Astrocyte (in vitro differentiated cells and primary cell): ENCODE measurements around the gene CATSPERZ. TPM values are rescaled to one million over a fixed set of nuclear protein-coding genes. Genes with fewer than 3 reads are reported as not detected.
"Not testable (repeated sequence)": the region's sequence is repeated elsewhere in the genome, so short reads cannot be mapped to it uniquely, and the experiment has no call there.

Source experiments
- DNase-seq: peaks from one replicate; pipeline ENCODE4 v3.0.0-alpha.2; 2010; ENCODE audit warnings: low read depth
- FAIRE-seq: peaks from 2 replicates; lab custom pipeline; 2011; peaks lifted over from hg19 to GRCh38; lab: Jason Lieb, UNC
- H2AFZ ChIP-seq: 2 replicates; pipeline ENCODE4 v1.6.0; 2012; ENCODE audit warnings: low read depth, low read length, inconsistent platforms
- H3K27ac ChIP-seq: 2 replicates; pipeline ENCODE4 v1.5.1; 2011; ENCODE audit warnings: low read depth, low read length, inconsistent platforms
- H3K27me3 ChIP-seq: 2 replicates; pipeline ENCODE4 v1.6.0; 2011; ENCODE audit warnings: low read length, inconsistent platforms; ENCODE audit not compliant: insufficient read depth
- H3K36me3 ChIP-seq: 2 replicates; pipeline ENCODE4 v1.5.1; 2011; ENCODE audit warnings: low read length, inconsistent platforms; ENCODE audit not compliant: insufficient read depth
- H3K4me1 ChIP-seq: 2 replicates; pipeline ENCODE4 v1.5.1; 2011; ENCODE audit warnings: low read length, inconsistent platforms; ENCODE audit not compliant: insufficient read depth
- H3K4me2 ChIP-seq: 2 replicates; pipeline ENCODE4 v1.6.0; 2012; ENCODE audit warnings: low read length, inconsistent platforms
- H3K4me3 ChIP-seq: 2 replicates; pipeline ENCODE4 v1.5.1; 2011; ENCODE audit warnings: low read depth, mild to moderate bottlenecking, low read length, inconsistent platforms; ENCODE audit not compliant: insufficient read depth
- H3K79me2 ChIP-seq: 2 replicates; pipeline ENCODE4 v1.6.0; 2012; ENCODE audit warnings: mild to moderate bottlenecking, low read length, inconsistent platforms; ENCODE audit not compliant: insufficient read depth
- H3K9ac ChIP-seq: 2 replicates; pipeline ENCODE4 v1.6.0; 2012; ENCODE audit warnings: mild to moderate bottlenecking, low read length, inconsistent platforms
- H3K9me3 ChIP-seq: 2 replicates; pipeline ENCODE4 v1.5.1; 2012; ENCODE audit warnings: low read depth, mild to moderate bottlenecking, low read length, inconsistent platforms; ENCODE audit not compliant: insufficient read depth
- H4K20me1 ChIP-seq: 2 replicates; pipeline ENCODE4 v1.6.0; 2012; ENCODE audit warnings: low read length, inconsistent platforms; ENCODE audit not compliant: insufficient read depth
- H3K27ac Mint-ChIP-seq: one replicate; pipeline ENCODE4 v1.8.0; 2021; ENCODE audit warnings: mild to moderate bottlenecking, mixed read lengths; ENCODE audit not compliant: unreplicated experiment
- H3K27me3 Mint-ChIP-seq: one replicate; pipeline ENCODE4 v1.8.0; 2021; ENCODE audit warnings: low read depth, mixed read lengths; ENCODE audit not compliant: unreplicated experiment
- H3K36me3 Mint-ChIP-seq: one replicate; pipeline ENCODE4 v1.8.0; 2021; ENCODE audit warnings: low read depth, mixed read lengths; ENCODE audit not compliant: unreplicated experiment
- H3K4me1 Mint-ChIP-seq: one replicate; pipeline ENCODE4 v1.8.0; 2021; ENCODE audit warnings: low read depth, mixed read lengths; ENCODE audit not compliant: unreplicated experiment
- H3K4me3 Mint-ChIP-seq: one replicate; pipeline ENCODE4 v1.8.0; 2021; ENCODE audit warnings: mild to moderate bottlenecking, moderate library complexity, mixed read lengths; ENCODE audit not compliant: unreplicated experiment
- H3K9me3 Mint-ChIP-seq: one replicate; pipeline ENCODE4 v1.8.0; 2021; ENCODE audit warnings: mild to moderate bottlenecking, mixed read lengths; ENCODE audit not compliant: unreplicated experiment
- CTCF ChIP-seq: IDR thresholded peaks from 2 replicates; pipeline ENCODE4 v1.5.1; 2011; ENCODE audit warnings: low read depth, mild to moderate bottlenecking, inconsistent platforms, low read length, moderate library complexity; ENCODE audit not compliant: insufficient read depth
- EZH2 ChIP-seq: IDR thresholded peaks from 2 replicates; pipeline ENCODE4 v1.6.1; 2012; ENCODE audit warnings: mild to moderate bottlenecking, low read length, inconsistent platforms; ENCODE audit not compliant: insufficient read depth
- total RNA-seq: library from RNA; stranded (reverse); gene quantifications from 2 replicates; pipeline ENCODE4 v1.2.1, GENCODE V29; 2021

CATSPERZ gene
- total RNA-seq, 1 donor from 2014 or later: not detected

- no peaks in the 10 kb centered on the region for H3K9me3 ChIP-seq
- no peaks in the 10 kb centered on the region for H3K27me3 Mint-ChIP-seq
- no peak overlapping the region for H3K9ac ChIP-seq
- peaks cover 28% of the 10 kb centered on the region for H4K20me1 ChIP-seq
- H3K27me3 ChIP-seq: no peaks in the 10 kb centered on the region
- H3K27ac ChIP-seq: no peak overlapping the region
- H3K27ac Mint-ChIP-seq: peak overlapping the region; percentile 35
- H3K4me3 Mint-ChIP-seq: no peak overlapping the region
- no peak overlapping the region for H3K4me2 ChIP-seq
- H3K36me3 Mint-ChIP-seq: peaks cover 18% of the 10 kb centered on the region
- peaks cover 3% of the 10 kb centered on the region for H3K36me3 ChIP-seq
- no peak for FAIRE-seq
- peaks cover 17% of the 10 kb centered on the region for H3K79me2 ChIP-seq
- H2AFZ ChIP-seq: no peak overlapping the region
- H3K9me3 Mint-ChIP-seq: no peaks in the 10 kb centered on the region
- peak; percentile 68 for DNase-seq
- no peak overlapping the region for H3K4me3 ChIP-seq
- TF ChIP-seq EZH2: no peak
- no peak for TF ChIP-seq CTCF
- H3K4me1 Mint-ChIP-seq: peaks cover 21% of the 10 kb centered on the region
- peaks cover 7% of the 10 kb centered on the region for H3K4me1 ChIP-seq
Measured at GRCh38 chr11:64321533-64321932, 21.4 kb downstream of the CATSPERZ start.

- H3K4me1 ChIP-seq: peaks cover 7% of the 10 kb centered on the region
- H3K36me3 Mint-ChIP-seq: peaks cover 18% of the 10 kb centered on the region
- H3K36me3 ChIP-seq: peaks cover 3% of the 10 kb centered on the region
- no peak for TF ChIP-seq EZH2
- no peak for TF ChIP-seq CTCF
- H3K4me3 Mint-ChIP-seq: no peak overlapping the region
- no peak for FAIRE-seq
- H2AFZ ChIP-seq: no peak overlapping the region
- no peak overlapping the region for H3K27ac ChIP-seq
- H3K27me3 Mint-ChIP-seq: peaks cover 1% of the 10 kb centered on the region
- H3K27ac Mint-ChIP-seq: no peak overlapping the region
- no peak for DNase-seq
- peaks cover 2% of the 10 kb centered on the region for H3K9me3 Mint-ChIP-seq
- no peak overlapping the region for H3K4me3 ChIP-seq
- H3K27me3 ChIP-seq: no peaks in the 10 kb centered on the region
- peaks cover 9% of the 10 kb centered on the region for H3K79me2 ChIP-seq
- peaks cover 19% of the 10 kb centered on the region for H3K4me1 Mint-ChIP-seq
- no peak overlapping the region for H3K4me2 ChIP-seq
- H3K9ac ChIP-seq: no peak overlapping the region
- peaks cover 28% of the 10 kb centered on the region for H4K20me1 ChIP-seq
- H3K9me3 ChIP-seq: no peaks in the 10 kb centered on the region
Measured at GRCh38 chr11:64322925-64323260, 22.7 kb downstream of the CATSPERZ start.

GRCh38 chr11:64323373-64323772, 23.2 kb downstream of the CATSPERZ start:
- H2AFZ ChIP-seq: no peak overlapping the region
- Mint-ChIP-seq H3K9me3 (peaks cover 2% of the 10 kb centered on the region), H3K27ac (no peak overlapping the region), H3K4me1 (peaks cover 19% of the 10 kb centered on the region), H3K4me3 (no peak overlapping the region), H3K27me3 (peaks cover 3% of the 10 kb centered on the region), H3K36me3 (peaks cover 18% of the 10 kb centered on the region)
- H3K4me3 ChIP-seq: no peak overlapping the region
- H3K27me3 ChIP-seq: no peaks in the 10 kb centered on the region
- FAIRE-seq (no peak), DNase-seq (no peak)
- H3K36me3 ChIP-seq: peaks cover 3% of the 10 kb centered on the region
- H4K20me1 ChIP-seq: peaks cover 28% of the 10 kb centered on the region
- TF ChIP-seq EZH2 (no peak), CTCF (no peak)
- H3K4me2 ChIP-seq: no peak overlapping the region
- H3K79me2 ChIP-seq: peaks cover 9% of the 10 kb centered on the region
- H3K27ac ChIP-seq: no peak overlapping the region
- H3K9me3 ChIP-seq: no peaks in the 10 kb centered on the region
- H3K4me1 ChIP-seq: peaks cover 7% of the 10 kb centered on the region
- H3K9ac ChIP-seq: no peak overlapping the region

GRCh38 chr11:64323984-64324383, 23.8 kb downstream of the CATSPERZ start:
- peaks cover 18% of the 10 kb centered on the region for H3K36me3 Mint-ChIP-seq
- H3K4me3 ChIP-seq, H3K27me3 Mint-ChIP-seq, H3K9ac ChIP-seq, H3K4me3 Mint-ChIP-seq, H3K9me3 Mint-ChIP-seq, H3K79me2 ChIP-seq, H2AFZ ChIP-seq, H3K4me1 ChIP-seq, FAIRE-seq, H3K9me3 ChIP-seq, H3K27ac ChIP-seq, H3K36me3 ChIP-seq, DNase-seq, H3K27me3 ChIP-seq, H3K4me2 ChIP-seq, H3K27ac Mint-ChIP-seq: not testable (repeated sequence)
- peaks cover 28% of the 10 kb centered on the region for H4K20me1 ChIP-seq
- H3K4me1 Mint-ChIP-seq: peaks cover 19% of the 10 kb centered on the region
